GM12801 (cell line): ENCODE measurements around the gene TRIM6.

Experiments used
- TF ChIP-seq, protein P1 (sequence below): IDR thresholded peaks from one replicate; pipeline ENCODE4 v1.5.1; 2011; ENCODE audit warnings: control low read depth; ENCODE audit not compliant: insufficient read length; ENCODE audit errors: extremely low read depth

TRIM6 gene, protein sequence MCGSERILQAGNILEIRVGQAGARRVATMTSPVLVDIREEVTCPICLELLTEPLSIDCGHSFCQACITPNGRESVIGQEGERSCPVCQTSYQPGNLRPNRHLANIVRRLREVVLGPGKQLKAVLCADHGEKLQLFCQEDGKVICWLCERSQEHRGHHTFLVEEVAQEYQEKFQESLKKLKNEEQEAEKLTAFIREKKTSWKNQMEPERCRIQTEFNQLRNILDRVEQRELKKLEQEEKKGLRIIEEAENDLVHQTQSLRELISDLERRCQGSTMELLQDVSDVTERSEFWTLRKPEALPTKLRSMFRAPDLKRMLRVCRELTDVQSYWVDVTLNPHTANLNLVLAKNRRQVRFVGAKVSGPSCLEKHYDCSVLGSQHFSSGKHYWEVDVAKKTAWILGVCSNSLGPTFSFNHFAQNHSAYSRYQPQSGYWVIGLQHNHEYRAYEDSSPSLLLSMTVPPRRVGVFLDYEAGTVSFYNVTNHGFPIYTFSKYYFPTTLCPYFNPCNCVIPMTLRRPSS

DNA sequence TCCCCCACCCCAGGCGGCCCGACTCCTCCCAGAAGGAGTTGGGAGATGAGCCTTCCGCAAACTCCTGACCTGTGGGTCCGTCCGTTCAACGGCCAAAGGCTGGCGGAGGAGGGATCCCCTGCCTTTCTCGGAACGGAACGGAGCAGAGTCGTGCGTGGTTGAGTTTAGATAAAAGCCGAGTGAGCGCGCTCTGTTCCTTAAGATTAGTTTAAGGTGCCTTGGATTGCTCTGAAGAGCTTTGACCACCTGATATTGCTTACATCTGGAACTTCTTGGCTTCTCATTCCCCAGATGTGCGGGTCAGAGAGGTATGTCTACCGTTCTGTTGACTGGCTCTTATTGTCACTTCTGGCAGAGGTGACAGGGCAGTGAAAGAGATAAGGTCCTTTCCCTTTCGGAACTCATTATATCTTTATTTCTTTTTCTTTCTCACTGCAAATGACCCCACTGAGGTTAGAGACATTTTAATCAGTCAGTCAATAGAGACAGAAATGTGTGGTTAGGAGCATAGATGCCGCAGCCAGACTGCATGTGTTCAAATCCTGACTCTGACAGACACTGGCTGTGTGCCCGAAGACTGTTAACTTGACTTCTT, at the start of gene TRIM6:
TSS of gene TRIM6 (plus strand) at position 31 of the 595 bp plus-strand sequence. CDS start at position 292, 261 bp downstream.
- TF ChIP-seq, protein P1, sequence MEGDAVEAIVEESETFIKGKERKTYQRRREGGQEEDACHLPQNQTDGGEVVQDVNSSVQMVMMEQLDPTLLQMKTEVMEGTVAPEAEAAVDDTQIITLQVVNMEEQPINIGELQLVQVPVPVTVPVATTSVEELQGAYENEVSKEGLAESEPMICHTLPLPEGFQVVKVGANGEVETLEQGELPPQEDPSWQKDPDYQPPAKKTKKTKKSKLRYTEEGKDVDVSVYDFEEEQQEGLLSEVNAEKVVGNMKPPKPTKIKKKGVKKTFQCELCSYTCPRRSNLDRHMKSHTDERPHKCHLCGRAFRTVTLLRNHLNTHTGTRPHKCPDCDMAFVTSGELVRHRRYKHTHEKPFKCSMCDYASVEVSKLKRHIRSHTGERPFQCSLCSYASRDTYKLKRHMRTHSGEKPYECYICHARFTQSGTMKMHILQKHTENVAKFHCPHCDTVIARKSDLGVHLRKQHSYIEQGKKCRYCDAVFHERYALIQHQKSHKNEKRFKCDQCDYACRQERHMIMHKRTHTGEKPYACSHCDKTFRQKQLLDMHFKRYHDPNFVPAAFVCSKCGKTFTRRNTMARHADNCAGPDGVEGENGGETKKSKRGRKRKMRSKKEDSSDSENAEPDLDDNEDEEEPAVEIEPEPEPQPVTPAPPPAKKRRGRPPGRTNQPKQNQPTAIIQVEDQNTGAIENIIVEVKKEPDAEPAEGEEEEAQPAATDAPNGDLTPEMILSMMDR, result no peak

DNA sequence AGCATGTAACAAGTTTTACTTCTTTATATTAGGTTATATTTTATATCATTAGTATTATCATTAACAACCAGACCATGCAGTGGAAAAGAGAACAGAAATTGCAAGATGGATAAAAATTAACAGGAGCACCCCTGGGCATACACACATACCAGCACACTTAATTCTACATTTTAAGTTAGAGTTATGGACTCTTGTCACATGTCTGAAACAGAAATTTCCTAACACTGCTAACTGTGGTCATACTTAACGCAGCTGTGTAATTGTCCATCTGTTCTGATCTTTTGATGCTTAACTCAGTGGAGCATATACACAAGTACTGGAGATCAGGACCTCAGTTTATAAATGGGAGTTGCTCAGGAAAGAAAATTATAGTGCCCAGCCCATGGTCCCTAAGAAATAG, 48.5 kb upstream of the TRIM6 start:
- TF ChIP-seq, protein P1, result no peak

DNA sequence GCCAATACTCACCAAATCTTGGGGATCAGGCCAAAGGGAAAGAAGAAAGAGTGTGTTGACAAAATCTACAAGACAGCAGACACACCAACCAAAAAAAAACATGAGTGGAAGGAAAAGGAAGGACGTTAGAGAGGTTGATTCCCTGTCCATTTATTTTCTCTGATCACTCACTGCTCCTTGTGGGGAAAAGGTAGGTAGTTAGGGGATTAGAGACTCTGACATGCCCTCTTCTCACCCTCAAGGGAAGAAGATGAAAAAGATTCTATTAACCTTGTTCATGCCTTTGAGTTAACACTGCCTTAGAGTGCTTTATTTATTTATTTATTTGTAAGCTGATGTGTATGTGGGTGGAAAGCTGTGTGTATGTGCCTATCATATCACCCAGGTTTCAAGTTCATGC, 48.0 kb upstream of the TRIM6 start, which contains the start of gene OR52H1:
TSS of gene OR52H1 (minus strand) at position 101 of the 400 bp plus-strand sequence. CDS start 3,035 bp downstream, outside the sequence.
- TF ChIP-seq, protein P1, result no peak

DNA sequence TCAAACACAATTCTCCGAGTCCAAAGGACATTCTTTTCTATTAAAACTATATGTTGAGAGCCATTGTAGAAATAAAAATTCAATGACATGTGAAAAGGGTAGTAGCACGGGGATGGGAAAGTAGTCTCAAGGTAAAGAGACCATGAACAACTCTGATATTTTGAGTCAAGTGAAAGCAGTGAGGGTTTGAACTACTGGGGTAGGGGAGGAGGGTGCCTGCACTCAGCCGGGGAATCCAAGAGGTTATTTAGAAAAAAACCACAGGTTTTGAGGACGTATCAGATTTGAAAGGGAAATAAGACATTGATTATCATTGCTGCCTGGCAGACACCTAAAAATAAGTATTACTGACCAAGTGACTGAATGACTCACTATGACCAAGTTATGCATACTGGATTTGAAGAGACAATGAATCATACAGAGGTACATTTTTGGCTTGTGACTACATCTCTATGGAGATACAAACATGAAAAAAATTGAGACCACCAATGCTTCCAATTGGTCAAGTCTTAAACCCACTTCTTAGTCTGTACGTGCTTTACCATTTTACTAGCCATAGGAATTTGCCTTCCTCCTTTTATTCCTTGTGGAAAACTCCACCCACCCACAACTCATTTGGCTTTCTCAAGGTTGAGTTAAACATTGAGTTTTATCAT, 45.9 kb upstream of the TRIM6 start:
- TF ChIP-seq, protein P1, result no peak

DNA sequence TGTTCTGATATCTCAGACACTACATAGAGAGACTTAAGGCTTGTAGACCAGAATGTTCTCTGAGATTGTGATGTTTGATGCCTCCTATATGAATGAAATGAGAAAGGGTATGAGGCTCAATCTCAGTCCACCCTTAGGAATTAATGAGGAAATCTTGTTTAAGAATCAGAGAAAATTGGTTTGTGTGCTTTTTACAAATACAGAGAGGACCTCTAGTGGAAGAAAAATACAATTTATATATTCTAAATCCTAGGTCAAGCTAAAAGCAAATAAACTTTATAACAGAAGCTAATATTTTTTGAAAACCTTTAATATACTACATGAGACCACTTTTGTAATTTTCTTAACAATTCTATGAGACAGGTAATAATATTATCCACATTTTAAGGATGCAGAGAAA, 43.1 kb upstream of the TRIM6 start:
- TF ChIP-seq, protein P1, result no peak

DNA sequence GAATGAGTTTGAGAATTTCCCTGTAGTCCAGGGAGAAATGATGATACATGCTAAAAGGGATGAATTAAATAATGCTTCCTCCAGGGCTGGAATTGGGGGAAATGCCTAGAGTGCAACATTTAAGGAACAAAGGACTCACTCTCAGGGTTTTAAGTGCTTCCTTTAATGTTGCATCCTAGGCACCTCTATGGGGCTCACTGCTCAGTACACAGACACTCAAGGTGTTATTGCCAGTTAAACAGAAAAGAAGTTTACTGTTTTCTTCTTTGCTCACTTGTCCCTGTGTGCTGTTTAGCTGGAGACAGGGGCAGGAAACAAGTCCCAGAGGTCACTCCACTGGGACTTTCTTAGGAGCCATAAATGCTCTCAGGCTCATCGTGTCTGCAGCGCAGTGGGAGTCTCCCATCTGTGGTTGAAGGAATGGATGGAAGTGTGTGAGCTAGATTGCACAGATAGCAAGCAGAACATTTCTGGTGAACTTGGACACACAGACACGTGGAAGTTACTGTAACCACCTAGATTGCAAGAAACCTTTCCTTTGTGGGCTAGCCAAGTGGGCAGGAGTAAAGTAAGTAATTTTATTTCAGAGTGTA, 39.7 kb upstream of the TRIM6 start:
- TF ChIP-seq, protein P1, result no peak

DNA sequence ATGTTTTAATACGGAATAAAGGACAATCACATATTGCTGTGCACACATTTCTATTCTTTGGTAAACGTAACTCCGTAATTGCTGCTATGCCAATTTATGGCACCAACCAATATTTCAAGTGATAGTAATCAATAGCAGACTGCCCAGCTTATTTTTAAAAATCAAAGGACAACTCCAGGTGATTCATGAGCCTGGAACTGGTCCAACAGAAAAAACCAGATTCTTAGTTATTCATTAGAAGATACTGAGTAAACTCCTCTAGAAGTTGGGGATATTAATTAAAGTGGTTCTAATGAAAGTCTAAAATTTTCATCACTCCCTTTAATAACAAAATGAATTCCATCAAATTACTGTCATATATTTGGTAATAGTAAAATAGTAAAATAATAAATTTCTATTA, 38.7 kb upstream of the TRIM6 start:
- TF ChIP-seq, protein P1, result no peak
